HepG2 (cell line): ENCODE results near the gene GPR4. TPM values are rescaled to one million over a fixed set of nuclear protein-coding genes. Genes with fewer than 3 reads are reported as not detected.

Experiments used
- EED ChIP-seq: sonication (generic); formaldehyde crosslinking; IDR thresholded peaks from 2 replicates; pipeline ENCODE4 v1.5.0; 2020; ENCODE audit warnings: mild to moderate bottlenecking, missing genetic modification reagents
- GPN1 ChIP-seq: sonication (generic); formaldehyde crosslinking; IDR thresholded peaks from 2 replicates; pipeline ENCODE4 v1.5.1; 2020; ENCODE audit warnings: missing genetic modification reagents, borderline replicate concordance
- HMGA1 ChIP-seq: sonication (generic); formaldehyde crosslinking; conservative IDR thresholded peaks from 2 replicates; pipeline ENCODE4 v1.4.0; 2020; ENCODE audit warnings: missing genetic modification reagents
- HNRNPUL1 ChIP-seq: fragments of 200-400 bp; formaldehyde crosslinking; IDR thresholded peaks from 2 replicates; pipeline ENCODE4 v1.6.1; 2017; ENCODE audit warnings: low read depth, mild to moderate bottlenecking, low read length, moderate library complexity
- PHF21A ChIP-seq: sonication (generic); formaldehyde crosslinking; IDR thresholded peaks from 2 replicates; pipeline ENCODE4 v1.5.0; 2020; ENCODE audit warnings: mild to moderate bottlenecking, missing genetic modification reagents
- SAP130 ChIP-seq: IDR thresholded peaks from 2 replicates; pipeline ENCODE4 v1.6.1; 2016; ENCODE audit warnings: low read depth
- USF2 ChIP-seq, 2 experiments: sonication (generic) in 1 of 2; formaldehyde crosslinking in 1 of 2; IDR thresholded peaks; 2 replicates each; pipeline versions ENCODE4 v1.5.1 to v1.6.1; 2011 to 2020; ENCODE audit warnings: borderline replicate concordance in 1 of 2, low read depth in 1 of 2, low read length in 1 of 2, mild to moderate bottlenecking in 1 of 2, missing genetic modification reagents in 1 of 2, moderate library complexity in 1 of 2
- ZFP36L2 ChIP-seq: sonication (generic); formaldehyde crosslinking; IDR thresholded peaks from 2 replicates; pipeline ENCODE4 v1.4.0; 2020; ENCODE audit warnings: missing genetic modification reagents
- ZFY ChIP-seq: sonication (generic); formaldehyde crosslinking; IDR thresholded peaks from 2 replicates; pipeline ENCODE4 v1.4.0; 2020; ENCODE audit warnings: missing genetic modification reagents
- ZHX2 ChIP-seq, 2 experiments: sonication (generic) in 1 of 2; formaldehyde crosslinking in 1 of 2; IDR thresholded peaks; 2 replicates each; pipeline versions ENCODE4 v1.6.1 to v1.9.0; 2014 to 2022; ENCODE audit warnings: antibody characterized with exemption in 1 of 2, borderline replicate concordance in 1 of 2, inconsistent platforms in 1 of 2, low read depth in 1 of 2, missing genetic modification reagents in 1 of 2
- ZNF12 ChIP-seq: sonication (generic); formaldehyde crosslinking; IDR thresholded peaks from 2 replicates; pipeline ENCODE4 v1.5.0; 2020; ENCODE audit warnings: missing genetic modification reagents
- ZNF367 ChIP-seq: sonication (generic); formaldehyde crosslinking; IDR thresholded peaks from 2 replicates; pipeline ENCODE4 v1.4.0; 2020; ENCODE audit warnings: missing genetic modification reagents, borderline replicate concordance
- ZNF446 ChIP-seq: sonication (generic); formaldehyde crosslinking; IDR thresholded peaks from 2 replicates; pipeline ENCODE4 v1.5.0; 2020; ENCODE audit warnings: mild to moderate bottlenecking, missing genetic modification reagents
- ZNF558 ChIP-seq: sonication (generic); formaldehyde crosslinking; IDR thresholded peaks from 2 replicates; pipeline ENCODE4 v1.9.0; 2022; ENCODE audit warnings: mild to moderate bottlenecking, missing genetic modification reagents, borderline replicate concordance
- ZNF652 ChIP-seq: IDR thresholded peaks from 2 replicates; pipeline ENCODE4 v1.6.1; 2016; ENCODE audit warnings: low read depth, borderline replicate concordance
- ZNF660 ChIP-seq: sonication (generic); formaldehyde crosslinking; IDR thresholded peaks from 2 replicates; pipeline ENCODE4 v1.5.1; 2020; ENCODE audit warnings: mild to moderate bottlenecking, low read depth, missing genetic modification reagents, borderline replicate concordance
- ZNF7 ChIP-seq: IDR thresholded peaks from 2 replicates; pipeline ENCODE4 v1.6.1; 2016; ENCODE audit warnings: missing biosample characterization, missing genetic modification reagents
- ZNF878 ChIP-seq: sonication (generic); formaldehyde crosslinking; IDR thresholded peaks from 2 replicates; pipeline ENCODE4 v1.8.1; 2023; ENCODE audit warnings: mild to moderate bottlenecking, missing genetic modification reagents, moderate library complexity
- ZSCAN5A ChIP-seq: sonication (generic); formaldehyde crosslinking; IDR thresholded peaks from 2 replicates; pipeline ENCODE4 v1.8.0; 2022; ENCODE audit warnings: mild to moderate bottlenecking, missing genetic modification reagents, borderline replicate concordance
- polyA plus RNA-seq, 8 experiments: library from polyadenylated mRNA; depleted of rRNA in 3 of 8; stranded (reverse) in 7 of 8; unstranded in 1 of 8; fragments of >200 nt; fragmentation: Illumina TruSeq in 4 of 8; extraction: Trizol in 4 of 8; gene quantifications; 2 replicates each; pipeline versions ENCODE4 v1.2.1 to v1.2.3, GENCODE V29; 2011 to 2016; ENCODE audit warnings: low read depth in 4 of 8, missing spikeins in 1 of 8, mixed read lengths in 1 of 8; ENCODE audit not compliant: insufficient read depth in 1 of 8
- total RNA-seq, 5 experiments: library from RNA; depleted of rRNA; stranded (reverse); fragments of >200 nt; fragmentation: Illumina TruSeq; extraction: Trizol; gene quantifications; 2 replicates each; pipeline ENCODE4 v1.2.3, GENCODE V29; 2016; ENCODE audit warnings: low read depth in 1 of 5

GPR4 gene
- total and polyA plus RNA-seq, 2 of the 13 experiments (the other 11 are each of a cell fraction or from before 2014, with no cell fraction given), result 0.15 TPM; not detected in 1

- TF ChIP-seq ZSCAN5A (CRISPR knock-in tag), result no peak
- no peak for TF ChIP-seq ZNF7 (CRISPR knock-in tag)
- no peak for TF ChIP-seq ZHX2 (IDR thresholded peaks at IDR 0.05; ENCODE audit: low read depth)
- TF ChIP-seq ZHX2 (CRISPR knock-in tag; IDR thresholded peaks at IDR 0.05; ENCODE audit: borderline replicate concordance), result no peak
- TF ChIP-seq ZNF660 (CRISPR knock-in tag), result no peak
- no peak for TF ChIP-seq GPN1 (CRISPR knock-in tag)
- TF ChIP-seq ZNF878 (CRISPR knock-in tag), result no peak
- TF ChIP-seq EED (CRISPR knock-in tag), result no peak
- TF ChIP-seq ZNF367 (CRISPR knock-in tag), result no peak
- no peak for TF ChIP-seq ZNF446
- no peak for TF ChIP-seq HNRNPUL1
- peak; percentile 81 for TF ChIP-seq USF2 (IDR thresholded peaks at IDR 0.05; ENCODE audit: low read depth, low read length)
- peak; percentile 91; the same call in 1 of the 2 replicates for TF ChIP-seq USF2 (CRISPR knock-in tag; IDR thresholded peaks at IDR 0.05; ENCODE audit: borderline replicate concordance)
- no peak for TF ChIP-seq ZNF558 (CRISPR knock-in tag)
- TF ChIP-seq PHF21A (CRISPR knock-in tag), result no peak
- TF ChIP-seq HMGA1 (CRISPR knock-in tag), result no peak
- TF ChIP-seq ZFP36L2, result no peak
- no peak for TF ChIP-seq ZNF12
- peak; percentile 66 for TF ChIP-seq SAP130 (CRISPR knock-in tag)
- TF ChIP-seq ZNF652 (CRISPR knock-in tag), result no peak
- TF ChIP-seq ZFY, result peak; percentile 42; the same call in 1 of the 2 replicates
Observed at GRCh38 chr19:45607071-45608029, 5.3 kb upstream of the GPR4 start (continued).
